HCT116 (cell line): ENCODE data around the gene SYTL4. TPM values are rescaled to one million over a fixed set of nuclear protein-coding genes. Genes with fewer than 3 reads are reported as not detected.

Experiments used
- total RNA-seq: library from RNA; stranded (reverse); gene quantifications from one replicate; pipeline ENCODE4 v1.2.1, GENCODE V29; 2021; ENCODE audit not compliant: unreplicated experiment

The SYTL4 gene
- total RNA-seq, 1 experiment from 2014 or later, result 8.8 TPM

Other genes starting within 250 kb of the SYTL4 start
- not detected for gene TNMD, start 147.2 kb downstream of the SYTL4 start, total RNA-seq
- gene TSPAN6, start 95.3 kb downstream of the SYTL4 start, total RNA-seq, result 25.0 TPM
- 2.4 TPM for gene SRPX2, start 87.9 kb downstream of the SYTL4 start, total RNA-seq
- gene CSTF2, start 88.3 kb upstream of the SYTL4 start, total RNA-seq, result 34.1 TPM
- gene NOX1, start 142.2 kb upstream of the SYTL4 start, total RNA-seq, result not detected
- gene XKRX, start 196.8 kb upstream of the SYTL4 start, total RNA-seq, result 0.47 TPM
- gene ARL13A, start 237.6 kb upstream of the SYTL4 start, total RNA-seq, result not detected